ENCODE measurements around the gene SLC4A5.

DNA sequence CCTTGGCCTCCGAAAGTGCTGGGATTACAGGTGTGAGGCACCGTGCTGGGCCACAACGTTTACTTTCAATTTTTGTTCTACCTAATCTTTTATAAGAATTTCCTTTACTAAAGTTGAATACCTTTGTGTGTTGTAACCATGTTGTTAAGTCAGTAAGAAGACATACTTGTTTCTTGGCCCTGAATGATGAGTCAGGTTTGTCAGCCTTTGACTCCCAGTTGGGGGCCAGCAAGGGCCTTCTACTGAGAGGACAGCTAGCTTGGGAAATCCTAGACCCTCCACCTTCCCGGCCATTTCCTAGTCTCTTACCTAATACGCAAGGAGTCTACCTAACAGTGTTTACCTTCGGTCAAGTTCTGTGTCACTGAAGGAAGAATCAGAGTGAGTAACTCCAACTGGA, 122.1 kb downstream of the SLC4A5 start:
- TF ChIP-seq, protein P1, sequence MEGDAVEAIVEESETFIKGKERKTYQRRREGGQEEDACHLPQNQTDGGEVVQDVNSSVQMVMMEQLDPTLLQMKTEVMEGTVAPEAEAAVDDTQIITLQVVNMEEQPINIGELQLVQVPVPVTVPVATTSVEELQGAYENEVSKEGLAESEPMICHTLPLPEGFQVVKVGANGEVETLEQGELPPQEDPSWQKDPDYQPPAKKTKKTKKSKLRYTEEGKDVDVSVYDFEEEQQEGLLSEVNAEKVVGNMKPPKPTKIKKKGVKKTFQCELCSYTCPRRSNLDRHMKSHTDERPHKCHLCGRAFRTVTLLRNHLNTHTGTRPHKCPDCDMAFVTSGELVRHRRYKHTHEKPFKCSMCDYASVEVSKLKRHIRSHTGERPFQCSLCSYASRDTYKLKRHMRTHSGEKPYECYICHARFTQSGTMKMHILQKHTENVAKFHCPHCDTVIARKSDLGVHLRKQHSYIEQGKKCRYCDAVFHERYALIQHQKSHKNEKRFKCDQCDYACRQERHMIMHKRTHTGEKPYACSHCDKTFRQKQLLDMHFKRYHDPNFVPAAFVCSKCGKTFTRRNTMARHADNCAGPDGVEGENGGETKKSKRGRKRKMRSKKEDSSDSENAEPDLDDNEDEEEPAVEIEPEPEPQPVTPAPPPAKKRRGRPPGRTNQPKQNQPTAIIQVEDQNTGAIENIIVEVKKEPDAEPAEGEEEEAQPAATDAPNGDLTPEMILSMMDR (IDR thresholded peaks at IDR 0.05), result no peak
- TF ChIP-seq POLR2AphosphoS5 (IDR thresholded peaks at IDR 0.05) (no peak), POLR2A (IDR thresholded peaks at IDR 0.05) (no peak)
